Right renal cortex interstitium (tissue), 3 donors: Measurements from ENCODE around the gene DLX3. TPM values are rescaled to one million over a fixed set of nuclear protein-coding genes. Genes with fewer than 3 reads are reported as not detected.

Experiments used
- DNase-seq, 3 donors: peaks; one replicate each; pipeline ENCODE4 v3.0.0-alpha.2; 2013; ENCODE audit warnings: low read depth in 3 of 3, low spot score in 2 of 3
- polyA plus RNA-seq, 3 donors: library from polyadenylated mRNA; unstranded; fragments of 120-200 nt; gene quantifications; one replicate each; pipeline ENCODE4 v1.2.1, GENCODE V29; 2013; ENCODE audit not compliant: insufficient read length in 3 of 3

Gene DLX3
- polyA plus RNA-seq, 3 donors: 0.64 to 2.0 (median 1.4) TPM

GRCh38 chr17:50026046-50026675 is 31.1 kb upstream of the DLX3 start:
- DNase-seq: no peak

GRCh38 chr17:50024808-50025207 is 29.8 kb upstream of the DLX3 start:
- no peak for DNase-seq

DNA sequence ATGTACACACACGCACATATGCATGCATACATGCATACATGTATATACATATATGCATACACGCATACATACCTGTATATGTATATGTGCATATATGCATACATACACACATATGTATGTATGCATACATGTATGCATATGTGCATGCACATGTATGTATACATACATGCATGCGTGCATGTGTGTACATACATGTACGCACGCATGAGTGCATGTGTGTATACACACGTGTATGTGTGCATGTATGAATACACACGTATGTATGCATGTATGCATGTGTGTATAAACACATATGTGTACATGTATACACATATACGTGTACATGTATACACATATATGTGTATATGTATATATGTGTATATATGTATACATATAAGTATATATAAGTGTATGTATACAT is 28.5 kb upstream of the DLX3 start:
- DNase-seq: no peak

DNA sequence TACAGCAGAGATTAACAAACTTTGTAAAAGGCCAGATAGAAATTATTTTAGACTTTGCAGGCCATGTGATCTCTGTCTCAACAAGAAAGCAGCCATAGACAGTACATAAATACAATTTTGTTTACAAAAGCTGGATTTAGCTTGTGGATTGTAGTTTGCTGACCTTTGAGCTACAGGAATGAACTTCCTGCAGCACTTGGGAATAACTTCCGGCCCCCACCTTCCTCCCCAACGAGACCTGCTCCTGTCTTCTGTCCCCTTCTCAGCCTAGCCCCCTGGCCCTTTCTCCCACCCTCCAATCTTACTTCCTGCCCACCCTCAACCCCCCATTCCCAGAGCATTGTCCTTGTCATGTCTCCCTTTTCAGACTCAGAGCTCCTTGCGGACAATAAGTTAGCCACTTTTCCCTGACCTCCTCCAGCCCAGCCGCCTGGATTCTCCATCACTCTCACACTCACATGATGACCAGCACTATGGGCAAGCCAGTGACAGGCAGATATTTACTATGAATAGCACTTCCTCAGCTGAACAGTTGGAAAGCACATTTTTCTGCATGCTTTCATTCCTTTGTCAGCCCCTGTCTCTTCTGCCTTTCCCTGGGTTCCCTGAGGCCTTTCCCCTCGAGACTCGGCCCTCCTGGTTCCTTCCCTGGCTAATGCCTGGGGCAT is 27.6 kb upstream of the DLX3 start:
- DNase-seq: no peak

- no peak for DNase-seq
These were observed 26.8 kb upstream of the DLX3 start for GRCh38 chr17:50021681-50022370.

DNA sequence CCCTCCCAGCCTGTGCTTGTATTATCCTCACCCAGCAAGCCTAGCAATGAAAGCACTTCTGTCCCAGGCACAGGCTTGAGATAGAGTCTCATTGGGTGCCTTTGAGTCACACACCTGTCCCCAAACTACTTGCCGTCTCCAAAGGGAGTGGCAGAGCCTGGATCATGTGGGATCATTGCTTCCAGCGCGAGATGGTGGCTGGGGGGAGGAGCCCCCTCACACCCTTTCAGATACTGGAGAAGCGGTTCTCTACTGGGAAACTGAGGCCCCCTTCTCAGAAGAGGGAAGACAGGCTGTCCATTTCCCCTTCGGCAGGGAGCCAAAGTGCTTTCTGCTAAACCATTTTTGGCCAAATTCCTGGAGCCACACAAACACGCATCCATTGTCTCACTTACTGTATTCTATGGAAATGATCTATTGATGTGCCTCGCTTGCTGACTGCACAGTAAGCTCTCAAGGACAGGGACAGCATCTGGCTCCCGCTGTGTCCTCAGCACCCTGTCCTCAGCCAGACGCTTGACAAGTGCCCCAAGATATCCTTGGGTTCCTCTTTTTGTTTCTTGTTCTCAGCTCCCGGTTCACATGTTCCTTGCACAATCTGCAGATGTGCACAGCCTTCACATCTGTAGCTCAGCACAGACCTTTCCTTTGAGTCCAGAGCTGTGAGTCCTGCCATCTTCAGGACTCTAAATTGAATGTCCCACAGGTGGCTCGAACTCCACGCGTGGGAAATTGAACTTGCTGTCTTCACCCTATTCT is 26.0 kb upstream of the DLX3 start:
- no peak for DNase-seq

GRCh38 chr17:50018909-50019308 is 23.9 kb upstream of the DLX3 start:
- DNase-seq: no peak

- no peak for DNase-seq
These were observed 20.1 kb upstream of the DLX3 start for GRCh38 chr17:50015146-50015545.

- no peak for DNase-seq
These were observed 19.6 kb upstream of the DLX3 start for GRCh38 chr17:50014471-50015088.

DNA sequence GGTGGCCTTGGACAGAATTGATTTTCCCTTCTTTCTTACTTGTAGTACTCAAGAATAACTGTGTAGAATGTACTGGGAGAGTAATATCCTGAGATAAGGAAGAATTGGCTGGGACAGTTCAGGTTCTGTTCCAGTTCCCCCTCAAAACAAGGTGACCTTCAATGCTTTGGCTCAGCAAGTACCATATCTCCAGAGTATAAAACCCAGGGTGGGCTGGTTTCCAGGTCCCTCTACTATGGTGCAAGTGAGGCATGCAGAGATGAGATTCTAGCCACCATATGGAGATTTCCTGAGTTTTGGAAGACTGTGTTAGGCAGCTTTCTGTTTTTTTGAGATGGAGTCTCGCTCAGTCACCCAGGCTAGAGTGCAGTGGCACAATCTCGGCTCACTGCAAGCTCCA is 18.1 kb upstream of the DLX3 start:
- no peak for DNase-seq

GRCh38 chr17:50009282-50009681 is 14.3 kb upstream of the DLX3 start:
- no peak for DNase-seq

DNA sequence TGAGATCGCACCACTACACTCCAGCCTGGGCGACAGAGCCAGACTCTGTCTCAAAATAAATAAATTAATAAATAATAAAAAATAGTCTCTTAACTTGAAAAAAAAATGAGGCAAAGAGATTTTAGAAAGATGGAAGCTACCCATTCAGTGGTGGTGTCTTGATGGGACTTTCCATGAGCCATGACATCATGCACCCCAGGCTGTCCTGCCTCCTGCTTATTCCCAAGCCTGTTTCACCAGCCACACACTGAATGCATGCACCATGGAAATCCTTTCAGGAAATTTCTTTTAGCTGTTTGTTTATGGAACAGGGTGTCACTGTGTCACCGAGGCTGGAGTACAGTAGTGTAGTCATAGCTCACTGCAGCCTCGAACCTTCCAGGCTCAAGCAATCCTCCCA is 8.9 kb upstream of the DLX3 start:
- no peak for DNase-seq

- DNase-seq: no peak
These were observed 4.0 kb upstream of the DLX3 start for GRCh38 chr17:49998836-49999511.

DNA sequence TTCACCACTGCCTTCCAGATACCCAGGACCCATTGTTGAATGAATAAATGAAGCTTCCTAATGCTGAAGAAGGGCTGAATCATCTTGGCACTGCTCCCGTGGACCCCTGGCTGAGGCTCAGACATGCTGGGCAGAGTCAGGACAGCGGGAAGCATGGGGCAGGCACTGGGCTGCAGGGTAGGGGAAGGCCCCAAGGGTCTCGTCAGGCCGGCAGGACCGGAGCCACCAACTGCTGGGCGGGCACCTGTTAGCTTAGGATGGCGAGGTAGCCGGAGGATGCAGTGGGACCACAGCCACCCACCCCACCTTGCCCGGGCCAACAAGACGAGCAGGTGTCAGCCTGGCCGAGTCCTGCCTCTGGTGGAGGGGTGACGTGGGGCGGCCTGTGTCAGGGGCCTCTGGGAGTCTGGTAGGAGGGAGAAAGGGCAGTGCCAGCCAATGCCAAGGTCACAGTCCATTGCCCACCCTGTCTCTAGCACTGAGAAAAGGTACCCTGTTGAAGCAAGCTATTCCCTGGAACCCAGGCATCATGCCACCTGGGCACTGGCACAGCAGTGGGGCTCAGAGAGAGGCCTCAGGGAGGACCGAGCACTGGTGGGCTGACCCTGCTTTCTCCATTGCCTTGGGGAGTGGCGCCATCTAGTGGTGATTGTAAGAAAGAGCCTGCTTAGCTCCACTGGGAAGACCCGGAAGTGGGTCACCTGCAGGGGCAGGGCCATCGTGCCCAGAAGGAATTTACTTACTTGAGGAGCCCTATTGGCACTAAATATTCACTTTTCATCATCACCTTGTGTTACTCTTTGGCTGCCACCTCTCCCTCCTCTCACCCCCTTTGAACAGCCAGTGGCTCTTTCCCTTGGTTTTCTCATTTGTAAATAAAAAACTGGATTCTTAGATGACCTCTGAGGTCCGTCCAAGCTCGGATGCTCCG is 3.0 kb upstream of the DLX3 start:
- peak; percentile 68 to 82 (median 78) for DNase-seq

GRCh38 chr17:49997301-49997650 is 2.3 kb upstream of the DLX3 start:
- DNase-seq: no peak

GRCh38 chr17:49996495-49997300 is 1.7 kb upstream of the DLX3 start:
- no peak for DNase-seq

- DNase-seq: no peak
These were observed 1.1 kb upstream of the DLX3 start for GRCh38 chr17:49996121-49996494.
